NCI-H1105 (cell line): ENCODE data around the gene STX3.
"Not testable (repeated sequence)": the region's sequence is repeated elsewhere in the genome, so short reads cannot be mapped to it uniquely, and the experiment has no call there.

Experiments
- DNase-seq: peaks from one replicate; lab custom pipeline; 2025; lab: John Stamatoyannopoulos, UW

The STX3 gene

GRCh38 chr11:59791639-59792038 is 36.5 kb downstream of the STX3 start:
- DNase-seq = no peak

GRCh38 chr11:59792507-59792906 is 37.3 kb downstream of the STX3 start:
- DNase-seq = no peak

GRCh38 chr11:59794417-59794816 is 39.2 kb downstream of the STX3 start:
- DNase-seq = no peak

- no peak for DNase-seq
These were observed 45.3 kb downstream of the STX3 start for GRCh38 chr11:59800390-59801025.

- no peak for DNase-seq
These were observed 46.1 kb downstream of the STX3 start for GRCh38 chr11:59801160-59801706.

GRCh38 chr11:59801981-59802638 is 46.9 kb downstream of the STX3 start:
- DNase-seq = no peak

- DNase-seq = peak; percentile 6
These were observed 47.5 kb downstream of the STX3 start for GRCh38 chr11:59802639-59803176.

GRCh38 chr11:59804061-59804460 is 48.9 kb downstream of the STX3 start:
- no peak for DNase-seq

- no peak for DNase-seq
These were observed 52.0 kb downstream of the STX3 start for GRCh38 chr11:59807047-59807610.

GRCh38 chr11:59810189-59810910 is 55.2 kb downstream of the STX3 start, which contains the start of gene MRPL16:
Gene MRPL16, minus strand, starts transcription at chr11:59810778. Its CDS starts 120 bp downstream, at chr11:59810658.
- peak; percentile 83 for DNase-seq

- DNase-seq = no peak
These were observed 55.7 kb downstream of the STX3 start for GRCh38 chr11:59810911-59811259.

GRCh38 chr11:59812220-59812619 is 57.0 kb downstream of the STX3 start:
- DNase-seq = no peak

GRCh38 chr11:59813364-59813763 is 58.2 kb downstream of the STX3 start:
- no peak for DNase-seq

GRCh38 chr11:59814021-59814420 is 58.8 kb downstream of the STX3 start:
- no peak for DNase-seq

- no peak for DNase-seq
These were observed 60.6 kb downstream of the STX3 start for GRCh38 chr11:59815754-59816153.

- DNase-seq = not testable (repeated sequence)
These were observed 61.3 kb downstream of the STX3 start for GRCh38 chr11:59816434-59816833.

GRCh38 chr11:59818572-59818971 is 63.4 kb downstream of the STX3 start:
- no peak for DNase-seq

GRCh38 chr11:59822989-59823566 is 67.9 kb downstream of the STX3 start:
- DNase-seq = peak; percentile 63

GRCh38 chr11:59829358-59829757 is 74.2 kb downstream of the STX3 start:
- no peak for DNase-seq

GRCh38 chr11:59833602-59834001 is 78.4 kb downstream of the STX3 start:
- no peak for DNase-seq

- DNase-seq = no peak
These were observed 84.4 kb downstream of the STX3 start for GRCh38 chr11:59839615-59840014.

GRCh38 chr11:59841514-59841913 is 86.3 kb downstream of the STX3 start:
- DNase-seq = no peak
